ENCODE results near the gene ERC2. TPM values are rescaled to one million over a fixed set of nuclear protein-coding genes. Genes with fewer than 3 reads are reported as not detected.

ERC2 gene
- total and polyA plus RNA-seq, 2 of the 13 experiments (the other 11 are each of a cell fraction or from before 2014, with no cell fraction given), result 0.16 to 0.22 TPM

- H3K27me3 ChIP-seq (ENCODE audit: control insufficient read depth in 1 of 2, insufficient read depth in 2 of 2, low read length in 2 of 2), result no peaks in the 10 kb centered on the region
- FAIRE-seq (no peak), ATAC-seq (no peak), DNase-seq (ENCODE audit: low spot score) (no peak)
- POLR2A ChIA-PET, result no interaction called here
- H4K20me1 ChIP-seq (ENCODE audit: insufficient read depth, low read length), result no peaks in the 10 kb centered on the region
- in situ Hi-C loops (cut with HindIII; ENCODE audit: extremely low pct_ligation_motif_present, low pct_unique_long_range_greater_than_20kb), result no loop called here
- no peak overlapping the region for H3K9ac ChIP-seq (ENCODE audit: insufficient read depth, low read depth, low read length)
- no peak overlapping the region for H3K4me3 ChIP-seq (replicated peaks in 1 of 3; ENCODE audit: insufficient read depth in 1 of 3, low read depth in 2 of 3, low read length in 3 of 3)
- no TSS peak for BruUV-seq (replicated peaks)
- no peaks in the 10 kb centered on the region for H3K4me1 ChIP-seq (ENCODE audit: insufficient read depth, low read length)
- intact Hi-C loops (cut with micrococcal nuclease; ENCODE audit: unreplicated experiment), result no loop called here
- no peaks in the 10 kb centered on the region for H3K9me3 ChIP-seq (ENCODE audit: low read length)
- H2AFZ ChIP-seq (ENCODE audit: low read length), result no peak overlapping the region
- H3K4me2 ChIP-seq (ENCODE audit: low read depth, low read length), result no peak overlapping the region
- TF ChIP-seq ZNF891 (CRISPR knock-in tag; IDR thresholded peaks at IDR 0.05), result no peak
- TF ChIP-seq ZBTB33 (CRISPR knock-in tag; IDR thresholded peaks at IDR 0.05), result no peak
- TF ChIP-seq NPAS2 (CRISPR knock-in tag; IDR thresholded peaks at IDR 0.05; ENCODE audit: borderline replicate concordance), result no peak
- TF ChIP-seq NR2F1 (CRISPR knock-in tag; IDR thresholded peaks at IDR 0.05), result no peak
- no peak for TF ChIP-seq ZNF644 (CRISPR knock-in tag; IDR thresholded peaks at IDR 0.05; ENCODE audit: low read depth)
- TF ChIP-seq CSRNP2 (CRISPR knock-in tag; conservative IDR thresholded peaks at IDR 0.05; ENCODE audit: low read depth), result no peak
- no peak for TF ChIP-seq TAF15 (IDR thresholded peaks at IDR 0.05; ENCODE audit: low read depth, low read length, poor library complexity, severe bottlenecking)
- no peak for TF ChIP-seq ZNF446 (CRISPR knock-in tag; IDR thresholded peaks at IDR 0.05)
- no peak for TF ChIP-seq ZNF34 (CRISPR knock-in tag; IDR thresholded peaks at IDR 0.05; ENCODE audit: borderline replicate concordance)
- no peak for TF ChIP-seq SRF (IDR thresholded peaks at IDR 0.05; ENCODE audit: low read depth, low read length)
- TF ChIP-seq ZNF235 (CRISPR knock-in tag; IDR thresholded peaks at IDR 0.05; ENCODE audit: borderline replicate concordance), result no peak
- TF ChIP-seq ZNF232 (CRISPR knock-in tag; IDR thresholded peaks at IDR 0.05; ENCODE audit: borderline replicate concordance), result no peak
- TF ChIP-seq TFAP4 (IDR thresholded peaks at IDR 0.05; ENCODE audit: borderline replicate concordance, low read depth), result no peak
- no peak for TF ChIP-seq RBAK (CRISPR knock-in tag; IDR thresholded peaks at IDR 0.05)
- no peak for TF ChIP-seq PBX2 (CRISPR knock-in tag; IDR thresholded peaks at IDR 0.05)
- H3K27ac ChIP-seq (ENCODE audit: extremely low read length, insufficient read depth, low read length), result no peak overlapping the region
- CTCF ChIA-PET (ENCODE audit: low intra/inter-chr PET ratio, low total read pairs), result no interaction called here
- H3K79me2 ChIP-seq (ENCODE audit: insufficient read depth, low read length), result no peaks in the 10 kb centered on the region
- WGBS (ENCODE audit: low lambda C conversion rate), result 50% methylated on average over 3 of the region's 3 CpGs
- no peaks in the 10 kb centered on the region for H3K36me3 ChIP-seq (replicated peaks in 1 of 2; ENCODE audit: control insufficient read depth in 1 of 2, insufficient read depth in 2 of 2, low read length in 2 of 2)
Measured at GRCh38 chr3:55476515-55476914, 991.8 kb downstream of the ERC2 start.
